IgD-negative memory B cell (primary cell): Measurements from ENCODE around the gene SH2D3C. TPM values are rescaled to one million over a fixed set of nuclear protein-coding genes. Genes with fewer than 3 reads are reported as not detected.
A peak's percentile ranks its signal among the peaks of the same experiment; 100 is the strongest.

Experiments
- H3K27ac Mint-ChIP-seq, 3 donors: one replicate each; pipeline ENCODE4 v1.8.0; 2020 to 2022; ENCODE audit warnings: mild to moderate bottlenecking in 3 of 3, mixed read lengths in 3 of 3, moderate library complexity in 1 of 3
- H3K27me3 Mint-ChIP-seq: one replicate; pipeline ENCODE4 v1.8.0; 2021; ENCODE audit warnings: mixed read lengths
- H3K36me3 Mint-ChIP-seq: one replicate; pipeline ENCODE4 v1.8.0; 2020; ENCODE audit warnings: mild to moderate bottlenecking, mixed read lengths
- H3K4me1 Mint-ChIP-seq, 3 donors: one replicate each; pipeline ENCODE4 v1.8.0; 2020 to 2022; ENCODE audit warnings: mixed read lengths in 3 of 3, mild to moderate bottlenecking in 1 of 3
- H3K4me3 Mint-ChIP-seq, 4 donors: one replicate each; pipeline ENCODE4 v1.8.0; 2020 to 2022; ENCODE audit warnings: mild to moderate bottlenecking in 4 of 4, mixed read lengths in 4 of 4, moderate library complexity in 3 of 4
- H3K9me3 Mint-ChIP-seq, 3 donors: one replicate each; pipeline ENCODE4 v1.8.0; 2020 to 2021; ENCODE audit warnings: mixed read lengths in 3 of 3, mild to moderate bottlenecking in 1 of 3
- polyA plus RNA-seq: library from polyadenylated mRNA; unstranded; fragments of 300-500 nt; fragmentation: Illumina TruSeq; gene quantifications from one replicate; pipeline ENCODE4 v1.2.3, GENCODE V29; 2021

Gene SH2D3C
- polyA plus RNA-seq, 1 donor from 2014 or later = 76.1 TPM

DNA sequence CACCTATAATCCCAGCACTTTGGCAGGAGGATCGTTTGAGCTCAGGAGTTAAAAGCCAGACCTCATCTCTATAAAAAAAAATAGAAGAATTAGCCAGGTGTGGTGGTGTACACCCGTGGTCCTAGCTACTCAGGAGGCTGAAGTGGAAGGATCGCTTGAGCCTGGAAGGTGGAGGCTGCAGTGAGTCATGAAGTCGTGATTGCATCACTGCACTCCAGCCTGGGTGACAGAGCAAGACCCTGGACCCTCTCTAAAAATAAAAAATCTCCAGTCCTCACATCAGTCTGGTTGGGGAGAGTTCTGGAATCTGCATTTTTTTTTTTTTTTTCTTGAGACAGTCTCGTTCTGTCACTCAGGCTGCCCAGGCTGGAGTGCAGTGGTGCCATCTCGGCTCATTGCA, 33.5 kb upstream of the SH2D3C start:
- Mint-ChIP-seq H3K27me3 (no peaks in the 10 kb centered on the region), H3K4me1 (no peaks in the 10 kb centered on the region), H3K27ac (no peak overlapping the region), H3K36me3 (no peaks in the 10 kb centered on the region), H3K9me3 (no peaks in the 10 kb centered on the region), H3K4me3 (no peak overlapping the region)

- H3K27ac Mint-ChIP-seq = no peak overlapping the region
- no peaks in the 10 kb centered on the region for H3K27me3 Mint-ChIP-seq
- peaks cover 3% of the 10 kb centered on the region for H3K36me3 Mint-ChIP-seq
Measured at GRCh38 chr9:127810378-127811187, 32.1 kb upstream of the SH2D3C start.

DNA sequence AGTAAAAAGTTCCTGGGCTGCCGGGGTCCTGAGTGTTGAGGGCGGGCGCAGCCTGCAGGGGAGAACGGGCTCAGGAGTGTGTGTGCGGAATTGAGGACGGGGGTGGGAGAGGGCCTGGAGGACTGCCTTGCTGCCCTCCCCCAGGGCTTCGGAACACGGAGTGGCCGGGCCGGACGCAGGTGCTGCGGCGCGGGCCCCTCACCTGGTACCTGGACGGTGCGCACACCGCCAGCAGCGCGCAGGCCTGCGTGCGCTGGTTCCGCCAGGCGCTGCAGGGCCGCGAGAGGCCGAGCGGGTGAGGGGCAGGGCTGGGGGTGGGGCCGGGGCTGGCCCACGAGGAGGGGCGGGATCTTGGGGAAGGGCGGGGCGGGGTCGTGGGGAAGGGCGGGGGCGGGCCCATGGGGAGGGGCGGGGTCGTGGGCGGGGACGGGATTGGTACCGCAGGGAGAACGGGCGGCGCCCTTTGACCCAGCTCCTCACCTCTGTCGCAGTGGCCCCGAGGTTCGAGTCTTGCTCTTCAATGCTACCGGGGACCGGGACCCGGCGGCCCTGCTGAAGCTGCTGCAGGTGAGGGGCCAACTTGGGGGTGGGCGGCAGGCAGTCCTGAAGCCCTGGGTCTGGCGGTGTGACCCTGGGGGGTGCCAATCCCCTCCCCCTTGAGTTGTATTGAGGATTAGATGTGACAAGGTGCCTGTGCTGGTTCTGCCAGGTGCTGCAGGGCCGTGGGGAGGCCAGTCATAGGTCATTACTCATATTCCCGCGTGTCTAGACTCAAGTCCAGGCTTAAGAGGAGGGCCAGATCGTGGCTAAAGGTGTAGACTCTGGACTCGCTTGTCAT, 31.3 kb upstream of the SH2D3C start:
- Mint-ChIP-seq H3K36me3 (peaks cover 3% of the 10 kb centered on the region), H3K27me3 (no peaks in the 10 kb centered on the region), H3K4me3 (no peak overlapping the region), H3K4me1 (peaks cover 0 to 3% (median 3%) of the 10 kb centered on the region in 3 donors), H3K27ac (no peak overlapping the region), H3K9me3 (no peaks in the 10 kb centered on the region)

More at GRCh38 chr9:127810378-127811187, 32.1 kb upstream of the SH2D3C start:
- Mint-ChIP-seq H3K4me1 (peaks cover 0 to 3% (median 3%) of the 10 kb centered on the region in 3 donors), H3K9me3 (no peaks in the 10 kb centered on the region), H3K4me3 (no peak overlapping the region)

- Mint-ChIP-seq H3K36me3 (peaks cover 3% of the 10 kb centered on the region), H3K27me3 (no peaks in the 10 kb centered on the region), H3K9me3 (no peaks in the 10 kb centered on the region), H3K4me1 (peaks cover 0 to 9% (median 6%) of the 10 kb centered on the region in 3 donors), H3K4me3 (no peak overlapping the region), H3K27ac (peak overlapping the region in 1 of 3 donors; percentile 45)
Measured at GRCh38 chr9:127809002-127809539, 30.6 kb upstream of the SH2D3C start.

DNA sequence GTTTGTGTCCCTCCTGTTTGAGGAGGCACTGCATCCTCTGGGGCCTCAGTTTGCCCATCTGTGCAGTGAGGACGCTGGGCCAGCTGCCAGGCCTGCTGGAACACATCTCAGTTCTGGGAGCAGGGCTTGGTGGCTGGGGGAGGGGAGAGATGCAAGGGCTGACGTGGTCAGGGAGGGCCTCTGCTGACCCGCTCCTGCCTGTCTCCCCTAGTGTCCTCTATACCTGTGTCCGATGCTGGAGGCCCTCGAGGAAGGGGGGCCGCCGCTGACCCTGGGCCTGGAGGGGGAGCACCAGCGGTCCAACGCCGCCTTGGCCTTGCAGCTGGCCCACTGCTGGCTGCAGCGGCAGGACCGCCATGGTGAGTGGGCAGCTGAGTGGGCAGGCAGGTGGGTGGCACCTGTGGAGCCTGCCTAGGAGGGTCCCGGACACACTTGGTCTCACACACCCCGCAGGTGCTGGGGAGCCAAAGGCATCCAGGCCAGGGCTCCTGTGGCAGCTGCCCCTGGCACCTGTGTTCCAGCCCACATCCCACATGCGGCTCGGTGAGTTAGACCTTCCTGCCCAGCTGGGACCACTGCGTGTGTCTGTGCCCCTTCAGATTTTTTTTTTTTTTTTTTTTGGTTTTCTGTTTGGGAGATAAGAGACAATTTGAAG, 30.0 kb upstream of the SH2D3C start:
- peaks cover 3% of the 10 kb centered on the region for H3K36me3 Mint-ChIP-seq
- H3K4me1 Mint-ChIP-seq = peaks cover 0 to 13% (median 8%) of the 10 kb centered on the region in 3 donors
- no peaks in the 10 kb centered on the region for H3K9me3 Mint-ChIP-seq
- peak overlapping the region in 1 of 3 donors; percentile 45 for H3K27ac Mint-ChIP-seq
- no peaks in the 10 kb centered on the region for H3K27me3 Mint-ChIP-seq
- H3K4me3 Mint-ChIP-seq = no peak overlapping the region

GRCh38 chr9:127806871-127807270, 28.4 kb upstream of the SH2D3C start:
- Mint-ChIP-seq H3K36me3 (peaks cover 3% of the 10 kb centered on the region), H3K4me1 (peaks cover 6 to 18% (median 12%) of the 10 kb centered on the region in 3 donors), H3K4me3 (no peak overlapping the region), H3K9me3 (no peaks in the 10 kb centered on the region), H3K27ac (no peak overlapping the region), H3K27me3 (no peaks in the 10 kb centered on the region)

DNA sequence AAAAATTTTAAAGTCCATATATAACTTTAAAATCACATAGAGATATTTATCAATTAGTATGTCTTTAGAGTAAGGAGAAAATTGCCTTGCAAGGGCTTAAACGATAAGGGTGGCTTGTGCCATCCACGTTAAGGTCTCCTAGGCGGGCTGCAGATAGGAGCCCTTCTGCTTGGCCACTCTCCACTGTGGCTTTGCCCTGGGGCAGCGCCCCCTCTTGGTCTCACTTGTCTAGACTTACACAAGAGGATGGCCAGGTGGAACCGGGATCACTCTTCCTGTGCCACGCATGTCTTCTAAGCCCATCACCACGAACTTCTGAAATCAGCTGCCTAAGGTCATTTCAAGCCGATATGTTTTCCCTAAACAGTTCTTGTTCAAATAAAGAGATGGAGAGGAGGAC, 27.2 kb upstream of the SH2D3C start:
- Mint-ChIP-seq H3K4me3 (peak overlapping the region in 2 of 4 donors; percentile 31 to 52), H3K27ac (peak overlapping the region; percentile 32 to 83 (median 73))

GRCh38 chr9:127803507-127804352, 25.3 kb upstream of the SH2D3C start:
- Mint-ChIP-seq H3K27ac (peak overlapping the region; percentile 92 to 96 (median 94)), H3K4me1 (peaks cover 8 to 21% (median 13%) of the 10 kb centered on the region in 3 donors), H3K4me3 (peak overlapping the region; percentile 87 to 96 (median 95)), H3K36me3 (peaks cover 3% of the 10 kb centered on the region), H3K27me3 (no peaks in the 10 kb centered on the region), H3K9me3 (no peaks in the 10 kb centered on the region)

More for the DNA sequence above, 27.2 kb upstream of the SH2D3C start:
- no peaks in the 10 kb centered on the region for H3K27me3 Mint-ChIP-seq
- no peaks in the 10 kb centered on the region for H3K9me3 Mint-ChIP-seq
- peaks cover 8 to 21% (median 13%) of the 10 kb centered on the region in 3 donors for H3K4me1 Mint-ChIP-seq
- H3K36me3 Mint-ChIP-seq = peaks cover 3% of the 10 kb centered on the region

GRCh38 chr9:127802576-127803443, 24.3 kb upstream of the SH2D3C start, which contains the start of gene FPGS:
Gene FPGS, plus strand, starts transcription at chr9:127802882. Its CDS starts 43 bp downstream, at chr9:127802925.
- Mint-ChIP-seq H3K9me3 (no peaks in the 10 kb centered on the region), H3K27ac (peak within 1 kb of the TSS; percentile 92 to 96 (median 94)), H3K4me3 (peak within 1 kb of the TSS; percentile 87 to 96 (median 95)), H3K27me3 (no peaks in the 10 kb centered on the region), H3K4me1 (peaks cover 10 to 22% (median 15%) of the 10 kb centered on the region in 3 donors), H3K36me3 (peaks cover 3% of the 10 kb centered on the region)

GRCh38 chr9:127801955-127802575, 23.6 kb upstream of the SH2D3C start:
- no peaks in the 10 kb centered on the region for H3K9me3 Mint-ChIP-seq
- peak overlapping the region; percentile 85 to 96 (median 95) for H3K4me3 Mint-ChIP-seq
- peaks cover 3% of the 10 kb centered on the region for H3K36me3 Mint-ChIP-seq
- H3K27me3 Mint-ChIP-seq = no peaks in the 10 kb centered on the region
- H3K4me1 Mint-ChIP-seq = peaks cover 13 to 28% (median 16%) of the 10 kb centered on the region in 3 donors
- peak overlapping the region; percentile 83 to 96 (median 92) for H3K27ac Mint-ChIP-seq

- no peaks in the 10 kb centered on the region for H3K27me3 Mint-ChIP-seq
- H3K27ac Mint-ChIP-seq = peak overlapping the region; percentile 33 to 85 (median 81)
- peaks cover 13 to 24% (median 20%) of the 10 kb centered on the region in 3 donors for H3K4me1 Mint-ChIP-seq
- H3K9me3 Mint-ChIP-seq = no peaks in the 10 kb centered on the region
- peak overlapping the region; percentile 56 to 90 (median 78) for H3K4me3 Mint-ChIP-seq
- no peaks in the 10 kb centered on the region for H3K36me3 Mint-ChIP-seq
Measured at GRCh38 chr9:127796852-127797370, 18.4 kb upstream of the SH2D3C start.

- Mint-ChIP-seq H3K27me3 (no peaks in the 10 kb centered on the region), H3K36me3 (no peaks in the 10 kb centered on the region), H3K27ac (peak overlapping the region; percentile 33 to 78 (median 43)), H3K9me3 (no peaks in the 10 kb centered on the region), H3K4me3 (peak overlapping the region; percentile 56 to 90 (median 78)), H3K4me1 (peaks cover 11 to 22% (median 18%) of the 10 kb centered on the region in 3 donors)
Measured at GRCh38 chr9:127796225-127796813, 17.9 kb upstream of the SH2D3C start.
